Sigmoid colon (tissue), 4 donors: ENCODE measurements around the gene ARHGAP44.

Experiments used
- EP300 ChIP-seq, 4 donors: sonication (generic); formaldehyde crosslinking; IDR thresholded peaks; one replicate each; pipeline ENCODE4 v1.6.1; 2017; ENCODE audit warnings: antibody characterized with exemption in 4 of 4
- POLR2A ChIP-seq, 2 donors: fragments of 450-650 bp; IDR thresholded peaks; one replicate each; pipeline ENCODE4 v1.6.1; 2016; ENCODE audit warnings: antibody characterized with exemption in 2 of 2, mild to moderate bottlenecking in 2 of 2, moderate library complexity in 2 of 2

- no peak for TF ChIP-seq EP300 (IDR thresholded peaks at IDR 0.05)
- no peak for TF ChIP-seq POLR2A (IDR thresholded peaks at IDR 0.05)
Measured at GRCh38 chr17:13000561-13000960, 211.3 kb downstream of the ARHGAP44 start.
